ENCODE measurements around the gene TP53INP2.
"Not testable (repeated sequence)": the region's sequence is repeated elsewhere in the genome, so short reads cannot be mapped to it uniquely, and the experiment has no call there.

Gene TP53INP2

DNA sequence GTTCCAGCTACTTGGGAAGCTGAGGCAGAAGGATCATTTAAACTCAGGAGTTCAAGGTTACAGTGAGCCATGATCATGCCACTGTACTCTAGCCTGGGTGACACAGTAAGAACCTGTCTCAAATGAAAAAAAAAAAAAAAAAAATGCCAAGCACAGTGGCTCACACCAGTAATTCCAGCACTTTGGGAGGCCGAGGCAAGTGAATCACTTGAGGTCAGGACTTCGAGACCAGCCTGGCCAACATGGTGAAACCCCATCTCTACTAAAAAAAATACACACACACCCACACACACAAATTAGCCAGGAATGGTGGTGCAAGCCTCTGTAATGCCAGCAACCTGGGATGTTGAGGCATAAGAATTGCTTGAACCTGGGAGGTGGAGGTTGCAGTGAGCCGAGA is 18.4 kb downstream of the TP53INP2 start:
- not testable (repeated sequence) for DNase-seq (ENCODE audit: low read depth in 2 of 2)

- DNase-seq (ENCODE audit: low read depth in 2 of 2): no peak
These were observed 20.0 kb downstream of the TP53INP2 start for GRCh38 chr20:34724172-34724571.

DNA sequence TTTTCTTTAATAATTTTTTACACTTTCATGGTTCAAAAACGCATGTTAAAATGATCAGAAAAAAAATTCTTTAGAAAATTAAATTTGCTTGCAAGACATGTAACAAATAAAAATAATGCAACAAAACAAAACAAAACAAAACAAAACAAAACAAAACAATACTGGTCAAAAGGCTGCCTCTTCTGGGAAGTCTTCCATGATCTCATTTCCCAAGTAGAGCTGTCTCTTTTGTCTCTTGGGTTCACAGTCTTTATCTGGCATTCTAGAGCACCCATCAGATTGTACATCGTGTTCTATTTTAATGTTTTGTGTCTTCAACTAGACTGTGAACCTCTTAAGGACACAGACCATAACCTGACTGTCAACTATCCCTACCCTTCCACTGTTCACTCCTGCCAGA is 25.3 kb downstream of the TP53INP2 start:
- DNase-seq (ENCODE audit: low read depth in 2 of 2): no peak

DNA sequence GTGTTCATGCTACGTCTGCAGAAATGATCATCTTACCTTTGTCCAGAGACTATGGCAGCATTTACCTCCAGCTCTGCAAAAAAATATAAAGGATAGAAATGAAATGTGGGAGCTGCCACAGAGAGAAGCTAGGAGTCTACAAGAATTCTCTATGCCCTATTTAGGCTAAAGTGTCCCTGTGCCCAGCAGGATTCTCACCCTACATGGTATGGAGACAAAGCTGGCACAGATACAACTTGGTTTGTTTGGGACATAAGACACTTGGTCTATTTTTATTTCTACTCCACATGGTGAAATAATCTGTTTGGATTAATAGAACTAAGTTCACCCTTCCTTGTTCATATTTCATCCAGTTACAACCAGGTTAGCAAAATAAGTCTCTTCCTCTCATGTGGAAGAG is 28.4 kb downstream of the TP53INP2 start:
- no peak for DNase-seq (ENCODE audit: low read depth in 2 of 2)

- DNase-seq (ENCODE audit: low read depth in 2 of 2): no peak
These were observed 32.1 kb downstream of the TP53INP2 start for GRCh38 chr20:34736106-34736735.

GRCh38 chr20:34743039-34743438 is 38.9 kb downstream of the TP53INP2 start:
- DNase-seq (ENCODE audit: low read depth in 2 of 2): no peak

GRCh38 chr20:34744340-34744739 is 40.2 kb downstream of the TP53INP2 start:
- no peak for DNase-seq (ENCODE audit: low read depth in 2 of 2)

- DNase-seq (ENCODE audit: low read depth in 2 of 2): no peak
These were observed 40.7 kb downstream of the TP53INP2 start for GRCh38 chr20:34744847-34745246.

DNA sequence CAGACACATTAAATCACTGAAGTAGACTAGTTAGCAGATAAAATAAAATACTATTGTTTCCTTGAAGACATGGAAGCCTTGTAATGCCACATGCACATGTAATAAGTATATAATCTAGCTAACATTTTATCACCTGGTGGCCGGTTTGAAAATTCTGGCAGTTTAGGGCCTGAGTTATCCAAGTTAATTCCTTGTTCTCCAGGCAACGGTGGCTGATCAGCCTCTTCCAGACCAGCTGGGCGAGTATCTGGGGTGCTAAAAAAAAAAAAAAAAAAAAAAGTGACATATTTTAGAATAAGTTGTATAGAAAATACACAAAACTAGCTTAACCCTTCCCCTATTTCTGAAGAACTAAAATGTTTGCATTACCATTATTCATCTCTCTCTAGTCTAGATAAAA is 42.5 kb downstream of the TP53INP2 start:
- no peak for DNase-seq (ENCODE audit: low read depth in 2 of 2)

GRCh38 chr20:34747479-34747878 is 43.3 kb downstream of the TP53INP2 start:
- DNase-seq (ENCODE audit: low read depth in 2 of 2): no peak

DNA sequence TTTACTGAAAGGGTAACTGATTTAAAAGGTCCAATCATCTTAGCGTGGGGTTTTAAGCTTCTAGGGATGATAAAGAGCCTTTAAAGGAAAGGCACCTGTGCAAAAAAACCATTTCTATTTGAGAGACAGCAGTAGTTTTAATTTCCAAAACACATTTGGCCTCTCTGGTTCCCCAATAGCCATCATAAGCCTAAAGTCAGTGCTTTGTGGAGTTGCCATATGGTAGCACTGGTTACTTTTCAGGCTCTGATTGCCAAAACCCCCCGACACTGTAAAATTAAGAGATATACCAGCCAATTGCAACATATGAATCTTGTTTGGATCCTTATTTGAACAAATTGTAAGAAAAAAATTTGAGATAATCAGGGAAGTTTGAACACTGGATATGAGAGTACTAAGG is 44.6 kb downstream of the TP53INP2 start:
- DNase-seq (ENCODE audit: low read depth in 2 of 2): no peak

GRCh38 chr20:34750484-34750883 is 46.3 kb downstream of the TP53INP2 start:
- no peak for DNase-seq (ENCODE audit: low read depth in 2 of 2)

GRCh38 chr20:34751453-34751852 is 47.3 kb downstream of the TP53INP2 start:
- no peak for DNase-seq (ENCODE audit: low read depth in 2 of 2)

DNA sequence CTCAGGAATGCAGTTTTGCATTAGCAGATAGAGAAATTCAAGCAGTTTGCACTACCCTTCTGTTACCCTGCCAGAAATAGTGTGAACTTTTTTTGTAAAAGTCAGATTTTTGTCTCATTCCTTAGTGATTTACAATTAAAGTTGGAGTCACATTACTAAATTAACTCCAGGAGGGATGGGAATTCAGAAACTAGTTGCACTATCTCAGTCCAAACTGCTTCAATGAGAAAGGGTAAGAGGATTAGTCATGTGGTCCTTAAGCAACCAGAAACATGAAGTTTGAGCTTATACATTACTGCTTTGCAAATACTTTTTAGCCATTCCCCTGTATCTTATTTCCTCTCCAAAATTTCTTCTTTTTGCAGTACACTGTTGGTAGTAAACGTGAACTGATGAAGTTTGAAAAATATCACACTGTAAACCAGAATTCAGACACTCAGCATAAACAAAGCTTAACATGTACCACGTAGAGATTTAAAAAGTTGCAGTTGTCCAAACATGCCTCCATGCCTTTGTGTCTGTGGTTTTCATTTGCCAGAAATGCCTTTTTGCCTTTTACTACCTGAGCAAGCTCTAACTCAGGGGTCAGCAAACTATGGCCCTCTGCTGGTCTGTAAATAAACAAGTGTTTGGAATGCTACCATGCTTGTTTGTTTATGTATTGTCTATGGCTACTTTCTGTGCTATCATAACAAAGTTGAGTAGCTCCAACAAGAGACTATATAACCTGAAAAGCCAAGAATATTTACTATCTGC is 49.7 kb downstream of the TP53INP2 start:
- DNase-seq (ENCODE audit: low read depth in 2 of 2): peak in 1 of 2 experiments; percentile 48

DNA sequence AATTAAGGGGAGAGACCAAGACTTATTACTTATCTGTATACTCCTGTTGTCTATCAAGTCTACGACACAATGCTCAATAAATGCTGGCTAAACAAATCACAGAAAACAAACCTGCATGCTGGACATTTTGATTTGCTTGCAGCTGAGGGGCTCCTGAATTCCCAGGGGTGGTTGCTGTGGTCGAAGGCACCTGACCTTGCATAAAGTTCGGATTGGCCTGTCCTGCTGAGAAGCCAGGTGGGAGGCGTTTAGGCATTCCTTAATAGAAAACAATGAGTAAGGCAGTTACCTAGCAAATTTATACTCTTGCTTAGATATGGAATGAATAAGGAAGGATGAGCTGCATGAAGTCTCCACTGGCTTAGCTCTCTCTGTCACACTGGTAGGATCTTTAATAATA is 50.5 kb downstream of the TP53INP2 start:
- DNase-seq (ENCODE audit: low read depth in 2 of 2): no peak

DNA sequence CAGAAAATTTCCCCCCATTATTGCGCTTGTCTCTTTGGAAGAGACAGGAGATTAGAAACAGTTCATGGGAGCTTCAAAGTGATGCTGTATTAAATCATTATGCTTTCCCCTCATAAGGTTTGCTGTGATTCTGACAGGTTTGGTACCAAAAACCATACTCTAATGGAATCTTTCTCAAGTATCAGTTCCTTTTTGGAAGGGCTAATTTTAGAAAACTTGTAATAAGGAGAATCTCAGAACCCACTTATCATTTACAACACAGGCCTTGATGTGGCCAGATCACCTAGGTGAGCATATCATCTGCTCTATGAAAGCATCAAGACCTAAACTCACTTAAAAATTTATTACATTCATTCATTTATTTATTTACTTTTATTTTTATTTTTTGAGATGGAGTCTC is 51.2 kb downstream of the TP53INP2 start:
- DNase-seq (ENCODE audit: low read depth in 2 of 2): no peak

DNA sequence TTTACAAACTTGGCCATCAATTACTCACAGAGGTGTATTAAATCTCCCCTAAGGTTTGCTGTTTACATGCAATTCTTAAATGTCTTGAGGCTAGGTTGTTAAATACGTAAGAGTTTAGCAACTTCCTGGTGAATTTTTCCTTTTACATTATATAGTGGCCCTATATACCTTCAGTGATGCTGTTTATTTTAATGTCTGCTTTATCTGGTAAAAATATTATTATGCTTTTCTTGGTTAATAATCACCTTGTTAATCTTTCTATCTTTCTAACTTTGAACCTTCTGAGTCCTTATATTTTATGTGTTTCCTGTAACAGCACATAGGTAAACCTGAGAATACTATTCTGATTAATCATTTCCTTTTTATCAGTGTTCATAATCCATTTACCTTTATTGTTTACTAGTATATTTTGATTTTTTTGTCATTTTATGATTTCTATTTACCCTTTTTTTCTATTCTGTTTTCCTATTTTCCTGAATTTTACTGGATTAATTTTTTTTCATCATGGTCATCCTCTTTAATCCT is 57.9 kb downstream of the TP53INP2 start:
- no peak for DNase-seq (ENCODE audit: low read depth in 2 of 2)

Measured in fibroblast of skin of left biceps (primary cell).